Measurements from ENCODE around the gene ETV4. TPM values are rescaled to one million over a fixed set of nuclear protein-coding genes. Genes with fewer than 3 reads are reported as not detected.
"Not testable (repeated sequence)": the region's sequence is repeated elsewhere in the genome, so short reads cannot be mapped to it uniquely, and the experiment has no call there.

Gene ETV4
- total and polyA plus RNA-seq, 2 experiments from 2014 or later: 10.7 to 14.8 TPM

DNA sequence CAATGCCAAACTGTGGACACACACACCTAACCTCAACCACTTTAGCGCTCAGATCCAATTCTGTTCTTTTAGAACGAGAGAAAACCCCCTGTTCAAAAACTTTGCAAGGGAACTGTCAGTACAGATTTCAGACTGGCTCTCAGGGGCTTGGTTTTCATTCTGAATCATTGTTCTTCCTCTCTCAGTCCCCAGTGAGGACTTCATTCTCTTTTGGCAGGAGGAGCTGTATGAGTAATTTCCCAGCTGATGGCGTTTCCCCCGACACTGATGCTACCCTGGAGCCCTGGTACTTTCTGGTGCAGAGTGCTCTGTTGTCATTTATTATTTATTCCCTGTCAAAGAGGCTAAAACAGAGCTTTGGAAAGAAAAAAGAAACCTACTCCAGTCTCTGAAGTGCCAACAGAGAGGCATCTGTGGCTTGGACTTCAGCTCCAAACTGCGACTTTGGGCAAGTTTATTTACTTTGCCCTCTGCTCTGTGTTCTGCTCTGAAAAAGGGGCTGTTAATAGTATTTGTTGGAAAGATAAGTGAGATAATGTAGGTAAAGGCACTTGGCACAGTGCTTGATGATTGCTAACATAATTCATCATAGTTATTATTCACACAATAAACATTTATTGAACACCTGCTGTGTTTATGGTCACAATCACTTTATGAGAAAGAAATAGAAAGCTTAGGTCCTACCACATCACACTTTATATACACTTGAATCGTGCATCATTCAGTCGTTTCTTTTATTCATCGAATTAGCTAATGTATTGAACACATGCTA, 28.3 kb downstream of the ETV4 start:
- Histone ChIP-seq H3K36me3 (replicated peaks; ENCODE audit: insufficient read depth, low read depth) (peaks cover 7% of the 10 kb centered on the region), H3K4me2 (no peak overlapping the region)
- WGBS (ENCODE audit: low lambda C conversion rate, missing lambda C conversion rate): 88% methylated on average over 8 of the region's 8 CpGs

DNA sequence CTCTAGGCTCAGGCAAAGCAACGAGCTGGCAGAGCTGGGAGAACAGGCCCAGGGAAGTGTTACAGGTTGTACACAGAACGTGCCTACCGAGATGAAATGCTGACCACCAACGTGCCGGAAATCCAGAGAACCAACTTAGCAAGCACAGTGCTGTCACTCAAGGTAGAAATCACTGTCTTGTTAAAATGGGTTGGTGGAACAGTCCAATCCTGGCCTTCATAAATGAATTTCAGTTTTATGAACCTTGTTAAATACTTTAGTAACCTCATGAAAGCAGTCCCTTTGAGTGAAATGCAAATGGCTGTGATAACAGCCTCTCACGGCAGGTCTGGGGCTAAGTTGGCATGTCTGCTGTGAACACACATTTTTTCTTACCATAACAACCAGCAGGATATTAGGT, 29.0 kb downstream of the ETV4 start:
- no peaks in the 10 kb centered on the region for H3K79me2 ChIP-seq
- H3K9me2 ChIP-seq (replicated peaks; ENCODE audit: insufficient read depth): no peaks in the 10 kb centered on the region
- no peaks in the 10 kb centered on the region for H3K4me1 ChIP-seq (ENCODE audit: insufficient read depth)
- 88% methylated on average over 6 of the region's 6 CpGs for WGBS (ENCODE audit: low lambda C conversion rate, missing lambda C conversion rate)
- no peak overlapping the region for H3K4me2 ChIP-seq
- peaks cover 7% of the 10 kb centered on the region for H3K36me3 ChIP-seq (replicated peaks; ENCODE audit: insufficient read depth, low read depth)
- H3K27ac ChIP-seq: no peak overlapping the region
- no peak overlapping the region for H3K4me3 ChIP-seq
- no peaks in the 10 kb centered on the region for H3K9me3 ChIP-seq (ENCODE audit: low read depth)
- H4K20me1 ChIP-seq (ENCODE audit: insufficient read depth, poor library complexity, severe bottlenecking): no peaks in the 10 kb centered on the region
- no peaks in the 10 kb centered on the region for H3K27me3 ChIP-seq
- no peak for DNase-seq (ENCODE audit: low spot score)
- TF ChIP-seq EZH2 (IDR thresholded peaks at IDR 0.05; ENCODE audit: borderline replicate concordance) (no peak), EZH2phosphoT487 (IDR thresholded peaks at IDR 0.05; ENCODE audit: low read depth, severe bottlenecking, unreplicated experiment) (no peak)
- TF ChIP-seq, protein P1, sequence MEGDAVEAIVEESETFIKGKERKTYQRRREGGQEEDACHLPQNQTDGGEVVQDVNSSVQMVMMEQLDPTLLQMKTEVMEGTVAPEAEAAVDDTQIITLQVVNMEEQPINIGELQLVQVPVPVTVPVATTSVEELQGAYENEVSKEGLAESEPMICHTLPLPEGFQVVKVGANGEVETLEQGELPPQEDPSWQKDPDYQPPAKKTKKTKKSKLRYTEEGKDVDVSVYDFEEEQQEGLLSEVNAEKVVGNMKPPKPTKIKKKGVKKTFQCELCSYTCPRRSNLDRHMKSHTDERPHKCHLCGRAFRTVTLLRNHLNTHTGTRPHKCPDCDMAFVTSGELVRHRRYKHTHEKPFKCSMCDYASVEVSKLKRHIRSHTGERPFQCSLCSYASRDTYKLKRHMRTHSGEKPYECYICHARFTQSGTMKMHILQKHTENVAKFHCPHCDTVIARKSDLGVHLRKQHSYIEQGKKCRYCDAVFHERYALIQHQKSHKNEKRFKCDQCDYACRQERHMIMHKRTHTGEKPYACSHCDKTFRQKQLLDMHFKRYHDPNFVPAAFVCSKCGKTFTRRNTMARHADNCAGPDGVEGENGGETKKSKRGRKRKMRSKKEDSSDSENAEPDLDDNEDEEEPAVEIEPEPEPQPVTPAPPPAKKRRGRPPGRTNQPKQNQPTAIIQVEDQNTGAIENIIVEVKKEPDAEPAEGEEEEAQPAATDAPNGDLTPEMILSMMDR (IDR thresholded peaks at IDR 0.05; ENCODE audit: poor library complexity): no peak
- H2AFZ ChIP-seq: no peak overlapping the region

More for the DNA sequence above, 28.3 kb downstream of the ETV4 start:
- DNase-seq (ENCODE audit: low spot score): no peak
- no peaks in the 10 kb centered on the region for H4K20me1 ChIP-seq (ENCODE audit: insufficient read depth, poor library complexity, severe bottlenecking)
- H3K9me2 ChIP-seq (replicated peaks; ENCODE audit: insufficient read depth): no peaks in the 10 kb centered on the region
- TF ChIP-seq EZH2phosphoT487 (IDR thresholded peaks at IDR 0.05; ENCODE audit: low read depth, severe bottlenecking, unreplicated experiment) (no peak), EZH2 (IDR thresholded peaks at IDR 0.05; ENCODE audit: borderline replicate concordance) (no peak)
- TF ChIP-seq, protein P1 (IDR thresholded peaks at IDR 0.05; ENCODE audit: poor library complexity): no peak
- H3K9me3 ChIP-seq (ENCODE audit: low read depth): no peaks in the 10 kb centered on the region
- H3K4me1 ChIP-seq (ENCODE audit: insufficient read depth): no peaks in the 10 kb centered on the region
- no peak overlapping the region for H3K4me3 ChIP-seq
- no peak overlapping the region for H3K27ac ChIP-seq
- no peaks in the 10 kb centered on the region for H3K79me2 ChIP-seq
- H2AFZ ChIP-seq: no peak overlapping the region
- no peaks in the 10 kb centered on the region for H3K27me3 ChIP-seq

DNA sequence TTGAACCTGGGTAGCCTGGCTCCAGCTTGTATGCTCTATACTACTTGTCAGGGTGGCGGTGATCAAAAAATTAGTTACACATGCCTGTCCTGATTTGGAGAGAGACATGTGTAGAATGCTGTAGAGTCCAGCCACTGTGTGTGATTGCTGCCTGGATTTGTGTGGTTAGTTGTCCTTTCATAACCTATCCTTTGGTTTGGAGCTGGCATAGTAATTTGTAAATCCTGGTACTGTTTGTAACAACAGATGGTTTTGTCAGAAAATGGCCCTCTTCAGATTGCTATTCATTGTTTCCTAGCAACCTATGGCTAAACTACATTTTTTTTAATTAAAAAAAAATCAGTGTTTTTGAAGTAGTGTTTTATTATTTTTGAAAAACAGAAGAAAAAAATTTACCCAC, 30.5 kb downstream of the ETV4 start:
- Histone ChIP-seq H3K4me2 (no peak overlapping the region), H3K4me3 (no peak overlapping the region), H3K27ac (no peak overlapping the region), H4K20me1 (ENCODE audit: insufficient read depth, poor library complexity, severe bottlenecking) (no peaks in the 10 kb centered on the region), H3K27me3 (no peaks in the 10 kb centered on the region), H3K4me1 (ENCODE audit: insufficient read depth) (no peaks in the 10 kb centered on the region), H3K79me2 (no peaks in the 10 kb centered on the region), H3K9me2 (replicated peaks; ENCODE audit: insufficient read depth) (no peaks in the 10 kb centered on the region), H3K9me3 (ENCODE audit: low read depth) (no peaks in the 10 kb centered on the region), H3K36me3 (replicated peaks; ENCODE audit: insufficient read depth, low read depth) (no peaks in the 10 kb centered on the region), H2AFZ (no peak overlapping the region)
- TF ChIP-seq EZH2 (IDR thresholded peaks at IDR 0.05; ENCODE audit: borderline replicate concordance) (no peak), EZH2phosphoT487 (IDR thresholded peaks at IDR 0.05; ENCODE audit: low read depth, severe bottlenecking, unreplicated experiment) (no peak)
- WGBS (ENCODE audit: low lambda C conversion rate, missing lambda C conversion rate): 92% methylated on average over 1 of the region's 1 CpG
- no peak for DNase-seq (ENCODE audit: low spot score)

DNA sequence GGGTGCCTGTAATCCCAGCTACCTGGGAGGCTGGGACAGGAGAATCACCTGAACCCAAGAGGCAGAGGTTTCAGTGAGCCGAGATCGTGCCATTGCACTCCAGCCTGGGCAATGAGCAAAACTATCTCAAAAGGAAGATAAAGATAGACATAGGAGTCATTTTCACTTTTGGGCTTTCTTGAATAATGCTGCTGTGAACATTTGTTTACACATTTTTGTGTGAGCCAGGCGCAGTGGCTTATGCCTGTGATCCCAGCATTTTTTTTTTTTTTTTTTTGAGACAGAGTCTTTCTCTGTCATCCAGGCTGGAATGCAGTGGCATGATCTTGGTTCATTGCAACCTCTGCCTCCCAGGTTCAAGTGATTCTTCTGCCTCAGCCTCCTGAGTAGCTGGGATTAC, 34.9 kb downstream of the ETV4 start:
- H3K9me3 ChIP-seq (ENCODE audit: low read depth); H3K27me3 ChIP-seq; H3K27ac ChIP-seq; DNase-seq (ENCODE audit: low spot score); H3K4me1 ChIP-seq (ENCODE audit: insufficient read depth); H3K36me3 ChIP-seq (replicated peaks; ENCODE audit: insufficient read depth, low read depth); H4K20me1 ChIP-seq (ENCODE audit: insufficient read depth, poor library complexity, severe bottlenecking); H3K4me3 ChIP-seq; H2AFZ ChIP-seq; H3K9me2 ChIP-seq (replicated peaks; ENCODE audit: insufficient read depth); H3K4me2 ChIP-seq; H3K79me2 ChIP-seq: not testable (repeated sequence)
- 93% methylated on average over 3 of the region's 3 CpGs for WGBS (ENCODE audit: low lambda C conversion rate, missing lambda C conversion rate)

DNA sequence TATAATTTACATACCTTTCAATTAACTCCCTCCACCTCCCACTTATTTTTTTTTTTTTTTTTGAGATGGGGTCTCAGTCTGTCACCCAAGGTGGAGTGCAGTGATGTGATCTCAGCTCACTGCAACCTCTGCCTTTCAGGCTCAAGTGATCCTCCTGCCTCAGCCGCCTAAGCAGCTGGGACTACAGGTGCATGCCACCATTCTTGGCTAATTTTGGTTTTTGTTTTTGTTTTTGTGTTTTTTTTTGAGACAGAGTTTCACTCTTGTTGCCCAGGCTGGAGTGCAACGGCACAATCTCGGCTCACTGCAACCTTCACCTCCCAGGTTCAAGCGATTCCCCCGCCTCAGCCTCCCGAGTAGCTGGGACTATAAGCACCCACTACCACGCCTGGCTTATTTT, 36.7 kb downstream of the ETV4 start:
- not testable (repeated sequence) for H3K9me2 ChIP-seq (replicated peaks; ENCODE audit: insufficient read depth); H2AFZ ChIP-seq; H4K20me1 ChIP-seq (ENCODE audit: insufficient read depth, poor library complexity, severe bottlenecking); DNase-seq (ENCODE audit: low spot score); H3K4me3 ChIP-seq; H3K27ac ChIP-seq; H3K9me3 ChIP-seq (ENCODE audit: low read depth); H3K4me2 ChIP-seq; H3K79me2 ChIP-seq; H3K27me3 ChIP-seq; H3K4me1 ChIP-seq (ENCODE audit: insufficient read depth); H3K36me3 ChIP-seq (replicated peaks; ENCODE audit: insufficient read depth, low read depth)
- WGBS (ENCODE audit: low lambda C conversion rate, missing lambda C conversion rate): over 99% methylated on average over 7 of the region's 7 CpGs
